K562 (cell line): ENCODE measurements around the gene KLK5. TPM values are rescaled to one million over a fixed set of nuclear protein-coding genes. Genes with fewer than 3 reads are reported as not detected.

Experiments used
- ATAC-seq: fragments of 200-7000 bp; cut with Tn5 transposase; 3 replicates; pipeline ENCODE4 v1.9.1; 2020; ENCODE audit warnings: moderate library complexity
- BruUV-seq: library from RNA; stranded (reverse); fragments of 400-500 nt; replicated peaks from 2 replicates; lab custom pipeline; 2021; lab: Mats Ljungman, UMichigan
- CTCF ChIA-PET: fragments of 300-600 bp; formaldehyde crosslinking; extraction: SDS; loops from one replicate; lab custom pipeline; 2021; ENCODE audit warnings: low intra/inter-chr PET ratio; lab: Yijun Ruan, JAX
- POLR2A ChIA-PET: fragments of 300-600, 350-650 bp; sonication (Branson Sonifier 250); formaldehyde crosslinking; extraction: SDS; loops from one replicate; lab custom pipeline; 2021; ENCODE audit warnings: antibody characterized with exemption, inconsistent platforms; lab: Yijun Ruan, JAX
- DNase-seq, 4 experiments: peaks; one replicate each; pipeline versions ENCODE4 v3.0.0 to v3.0.0-alpha.2; 2011 to 2018; ENCODE audit warnings: low spot score in 3 of 4, mixed read lengths in 3 of 4; ENCODE audit errors: extremely low read depth in 1 of 4
- FAIRE-seq: peaks from 2 replicates; lab custom pipeline; 2011; peaks lifted over from hg19 to GRCh38; lab: Jason Lieb, UNC
- H2AFZ ChIP-seq: 2 replicates; pipeline ENCODE4 v1.6.0; 2011; ENCODE audit warnings: low read depth, low read length, control low read depth, inconsistent platforms
- H3K27ac ChIP-seq: fragments of 200-600 bp; 3 replicates; pipeline ENCODE4 v1.8.0; 2011; ENCODE audit warnings: low read depth, mild to moderate bottlenecking, control low read depth, inconsistent platforms, low read length, moderate library complexity, mixed read lengths; ENCODE audit errors: extremely low read depth
- H3K27me3 ChIP-seq, 2 experiments: fragments of 300-600 bp in 1 of 2; 2 replicates in 1 of 2; 3 replicates in 1 of 2; pipeline versions ENCODE4 v1.6.0 to v1.8.0; 2011; ENCODE audit warnings: inconsistent platforms in 2 of 2, low read length in 2 of 2, mild to moderate bottlenecking in 1 of 2, mixed read lengths in 1 of 2, moderate library complexity in 1 of 2; ENCODE audit not compliant: control insufficient read depth in 2 of 2, insufficient read depth in 2 of 2
- H3K36me3 ChIP-seq: fragments of 300-600 bp; 3 replicates; pipeline ENCODE4 v1.8.0; 2011; ENCODE audit warnings: mild to moderate bottlenecking, low read length, inconsistent platforms; ENCODE audit not compliant: control insufficient read depth, insufficient read depth
- H3K4me1 ChIP-seq, 2 experiments: fragments of 200-600 bp in 1 of 2; replicated peaks in 1 of 2; 2 replicates in 1 of 2; 3 replicates in 1 of 2; pipeline versions ENCODE4 v1.5.1 to v1.8.0; 2011; ENCODE audit warnings: inconsistent platforms in 2 of 2, low read length in 2 of 2, mild to moderate bottlenecking in 1 of 2, mixed read lengths in 1 of 2, moderate library complexity in 1 of 2; ENCODE audit not compliant: control insufficient read depth in 2 of 2, insufficient read depth in 2 of 2
- H3K4me2 ChIP-seq: 2 replicates; pipeline ENCODE4 v1.6.1; 2011; ENCODE audit warnings: low read length, control low read depth, inconsistent platforms, mixed read lengths; ENCODE audit not compliant: insufficient read depth
- H3K4me3 ChIP-seq: fragments of 200-600 bp; sonication (generic), shearing (Covaris generic); 2 replicates; pipeline ENCODE4 v1.5.1; 2016; ENCODE audit warnings: control low read depth, inconsistent platforms
- H3K79me2 ChIP-seq: fragments of 200-600 bp; 3 replicates; pipeline ENCODE4 v1.8.0; 2011; ENCODE audit warnings: low read length, inconsistent platforms; ENCODE audit not compliant: control insufficient read depth, insufficient read depth
- H3K9ac ChIP-seq, 2 experiments: 2 replicates each; pipeline versions ENCODE4 v1.6.0 to v1.6.1; 2011; ENCODE audit warnings: low read depth in 2 of 2, low read length in 2 of 2, control low read depth in 1 of 2, inconsistent platforms in 1 of 2, mild to moderate bottlenecking in 1 of 2, mixed read lengths in 1 of 2; ENCODE audit not compliant: insufficient read depth in 1 of 2
- H3K9me1 ChIP-seq: one replicate; pipeline ENCODE4 v1.6.0; 2011; ENCODE audit warnings: inconsistent platforms, mild to moderate bottlenecking, low read length, moderate library complexity; ENCODE audit not compliant: control insufficient read depth, insufficient read depth
- H3K9me3 ChIP-seq: replicated peaks from 2 replicates; pipeline ENCODE4 v1.5.1; 2011; ENCODE audit warnings: low read depth, low read length, inconsistent platforms; ENCODE audit not compliant: control insufficient read depth, insufficient read depth
- H4K20me1 ChIP-seq: replicated peaks from 2 replicates; pipeline ENCODE4 v1.6.1; 2011; ENCODE audit warnings: low read length, inconsistent platforms, mixed read lengths; ENCODE audit not compliant: control insufficient read depth, insufficient read depth
- BACH1 ChIP-seq: fragments of 200-800 bp; sonication (Bioruptor generic); IDR thresholded peaks from 2 replicates; pipeline ENCODE4 v1.6.1; 2016; ENCODE audit warnings: missing genetic modification characterization, missing compliant biosample characterization
- CAMTA2 ChIP-seq: fragments of 250-450 bp; sonication (Bioruptor Pico); conservative IDR thresholded peaks from 2 replicates; pipeline ENCODE4 v1.5.1; 2022
- ESRRA ChIP-seq: fragments of 450-650 bp; IDR thresholded peaks from 2 replicates; pipeline ENCODE4 v1.6.1; 2014; ENCODE audit warnings: low read depth, mild to moderate bottlenecking, moderate library complexity, borderline replicate concordance
- MEF2A ChIP-seq: IDR thresholded peaks from 2 replicates; pipeline ENCODE4 v1.6.1; 2011; ENCODE audit warnings: low read depth, mild to moderate bottlenecking, low read length, moderate library complexity; ENCODE audit not compliant: control insufficient read depth
- MLLT1 ChIP-seq, 2 experiments: fragments of 450-650 bp; IDR thresholded peaks; 2 replicates each; pipeline ENCODE4 v1.6.1; 2016
- NFE2 ChIP-seq: IDR thresholded peaks from 2 replicates; pipeline ENCODE4 v1.6.1; 2014; ENCODE audit warnings: antibody characterized with exemption, low read depth
- RBFOX2 ChIP-seq: fragments of 200-400 bp; formaldehyde crosslinking; IDR thresholded peaks from 2 replicates; pipeline ENCODE4 v1.6.1; 2017; ENCODE audit warnings: low read depth, mild to moderate bottlenecking, low read length, moderate library complexity
- SMARCE1 ChIP-seq: fragments of 450-650 bp; IDR thresholded peaks from 2 replicates; pipeline ENCODE4 v1.7.1; 2016; ENCODE audit warnings: mild to moderate bottlenecking
- TOE1 ChIP-seq, 2 experiments: fragments of 450-650 bp in 1 of 2; sonication (generic) in 1 of 2; formaldehyde crosslinking in 1 of 2; IDR thresholded peaks; 2 replicates each; pipeline versions ENCODE4 v1.7.1 to v1.8.0; 2016 to 2022; ENCODE audit warnings: borderline replicate concordance in 2 of 2, mild to moderate bottlenecking in 2 of 2, antibody characterized with exemption in 1 of 2, inconsistent platforms in 1 of 2, low read depth in 1 of 2, missing genetic modification reagents in 1 of 2, moderate library complexity in 1 of 2
- WGBS: fragments of 100-300 bp; shearing (Covaris generic); methylation state at CpG from one replicate; pipeline ENCODE4 v1.1.6; 2016; ENCODE audit warnings: low coverage, mixed read lengths; ENCODE audit not compliant: insufficient coverage; ENCODE audit errors: missing lambda C conversion rate; 5-methylcytosine and 5-hydroxymethylcytosine counted together
- in situ Hi-C: fragments of 300-500 bp; cut with MboI; formaldehyde crosslinking; loops from 4 replicates; pipeline ENCODE4 v1.15.0; 2018; ENCODE audit warnings: inconsistent platforms, mixed read lengths
- intact Hi-C: fragments of 100-400 bp; cut with micrococcal nuclease; formaldehyde crosslinking; loops from 2 replicates; pipeline ENCODE4 v1.14.2; 2022
- polyA plus RNA-seq, 8 experiments: library from polyadenylated mRNA; depleted of rRNA in 4 of 8; stranded (reverse) in 5 of 8; unstranded in 3 of 8; fragments of >200 nt; fragmentation: Nextera tagmentation in 2 of 8; fragmentation: Illumina TruSeq in 1 of 8; extraction: Ambion mirVana in 2 of 8; extraction: Trizol in 1 of 8; gene quantifications; 2 replicates each; pipeline versions ENCODE4 v1.2.1 to v1.2.3, GENCODE V29; 2011 to 2014; ENCODE audit warnings: inconsistent platforms in 1 of 8, missing spikeins in 1 of 8
- total RNA-seq, 7 experiments: library from RNA; depleted of rRNA in 6 of 7; stranded (reverse); fragments of >200 nt in 6 of 7; fragmentation: Illumina TruSeq in 2 of 7; extraction: Trizol in 2 of 7; gene quantifications; 2 replicates each; pipeline versions ENCODE4 v1.2.1 to v1.2.3, GENCODE V29; 2011 to 2021; ENCODE audit warnings: low replicate concordance in 1 of 7
- TF ChIP-seq, protein P1 (sequence below), 2 experiments: fragments of 250-450 bp in 1 of 2; fragments of 450-650 bp in 1 of 2; sonication (Bioruptor Pico) in 1 of 2; IDR thresholded peaks; 2 replicates each; pipeline versions ENCODE4 v1.6.1 to v1.8.0; 2016 to 2021; ENCODE audit warnings: mild to moderate bottlenecking in 2 of 2, moderate library complexity in 2 of 2, missing compliant biosample characterization in 1 of 2, missing genetic modification characterization in 1 of 2

Gene KLK5
- total and polyA plus RNA-seq, 9 of the 15 experiments (the other 6 are each of a cell fraction or from before 2014, with no cell fraction given) = not detected

GRCh38 chr19:50982186-50982585, 29.3 kb upstream of the KLK5 start (continued):
- TF ChIP-seq MLLT1 (IDR thresholded peaks at IDR 0.05) = no peak
- TF ChIP-seq SMARCE1 = no peak
- no peak for TF ChIP-seq TOE1 (IDR thresholded peaks at IDR 0.05; ENCODE audit: borderline replicate concordance)
- TF ChIP-seq TOE1 (CRISPR knock-in tag; IDR thresholded peaks at IDR 0.05; ENCODE audit: borderline replicate concordance, low read depth) = no peak
- TF ChIP-seq NFE2 = no peak
- TF ChIP-seq, all 486 proteins: peak for 0

DNA sequence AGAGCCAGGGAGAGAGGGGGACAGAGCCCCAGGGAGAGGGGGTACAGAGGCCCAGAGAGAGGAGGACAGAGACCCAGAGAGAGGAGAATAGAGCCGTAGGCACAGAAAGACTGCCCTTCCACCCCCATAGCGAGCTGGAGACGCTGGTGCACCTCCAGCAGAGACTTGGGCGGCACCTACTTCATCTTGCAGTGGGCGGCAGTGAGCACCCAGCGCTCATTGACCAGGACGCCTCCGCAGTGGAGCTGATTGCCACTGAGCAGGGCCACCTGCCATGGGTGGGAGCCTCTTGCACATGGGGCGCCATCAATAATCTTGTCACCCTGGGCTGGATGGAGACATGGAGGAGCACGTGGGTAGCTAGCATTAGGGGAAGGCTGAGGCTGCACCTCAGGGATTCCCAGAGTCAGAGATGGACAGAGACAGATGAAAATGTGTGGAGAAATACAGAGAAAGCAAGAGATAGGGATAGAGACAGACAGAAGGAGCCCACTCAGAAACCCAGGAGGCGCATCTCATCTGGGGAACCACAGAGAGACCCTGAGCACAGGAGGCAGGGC, 28.8 kb upstream of the KLK5 start:
- no peaks in the 10 kb centered on the region for H4K20me1 ChIP-seq
- no peaks in the 10 kb centered on the region for H3K9me3 ChIP-seq
- H3K79me2 ChIP-seq = no peaks in the 10 kb centered on the region
- no peak overlapping the region for H2AFZ ChIP-seq
- H3K27me3 ChIP-seq = peaks cover 8 to 32% of the 10 kb centered on the region in 2 experiments; a peak in 3 of 5 replicates
- no peak overlapping the region for H3K4me3 ChIP-seq
- intact Hi-C loops = no loop called here
- H3K4me1 ChIP-seq = peaks cover 0 to 3% of the 10 kb centered on the region in 2 experiments; a peak in 1 of 5 replicates
- no peak overlapping the region for H3K27ac ChIP-seq
- in situ Hi-C loops = no loop called here
- DNase-seq (no peak), FAIRE-seq (no peak), ATAC-seq (peak; percentile 46; the same call in 1 of the 3 replicates)
- ChIA-PET POLR2A (interaction anchor here (0.6 kb wide), 2 partner anchors 66 to 132 kb away, joined by 3 read pairs; no protein-coding TSS in a partner anchor), CTCF (no interaction called here)
- WGBS = under 1% methylated on average over 11 of the region's 11 CpGs
- H3K9ac ChIP-seq = no peak overlapping the region
- TF ChIP-seq MEF2A (no peak), CAMTA2 (no peak), RBFOX2 (no peak), ESRRA (no peak), BACH1 (tag) (no peak)
- TF ChIP-seq, protein P1, sequence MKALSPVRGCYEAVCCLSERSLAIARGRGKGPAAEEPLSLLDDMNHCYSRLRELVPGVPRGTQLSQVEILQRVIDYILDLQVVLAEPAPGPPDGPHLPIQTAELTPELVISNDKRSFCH (CRISPR knock-in tag; IDR thresholded peaks at IDR 0.05) = no peak
- TF ChIP-seq, protein P1 (tag; IDR thresholded peaks at IDR 0.05) = no peak
- no peaks in the 10 kb centered on the region for H3K36me3 ChIP-seq
- H3K4me2 ChIP-seq = no peak overlapping the region
- no TSS peak for BruUV-seq
- H3K9me1 ChIP-seq = no peaks in the 10 kb centered on the region
